ENCODE data around the gene STX2. TPM values are rescaled to one million over a fixed set of nuclear protein-coding genes. Genes with fewer than 3 reads are reported as not detected.

The STX2 gene
- total and polyA plus RNA-seq, 10 of the 15 experiments (the other 5 are each of a cell fraction or from before 2014, with no cell fraction given) = 6.0 to 22.2 (median 10.0) TPM

DNA sequence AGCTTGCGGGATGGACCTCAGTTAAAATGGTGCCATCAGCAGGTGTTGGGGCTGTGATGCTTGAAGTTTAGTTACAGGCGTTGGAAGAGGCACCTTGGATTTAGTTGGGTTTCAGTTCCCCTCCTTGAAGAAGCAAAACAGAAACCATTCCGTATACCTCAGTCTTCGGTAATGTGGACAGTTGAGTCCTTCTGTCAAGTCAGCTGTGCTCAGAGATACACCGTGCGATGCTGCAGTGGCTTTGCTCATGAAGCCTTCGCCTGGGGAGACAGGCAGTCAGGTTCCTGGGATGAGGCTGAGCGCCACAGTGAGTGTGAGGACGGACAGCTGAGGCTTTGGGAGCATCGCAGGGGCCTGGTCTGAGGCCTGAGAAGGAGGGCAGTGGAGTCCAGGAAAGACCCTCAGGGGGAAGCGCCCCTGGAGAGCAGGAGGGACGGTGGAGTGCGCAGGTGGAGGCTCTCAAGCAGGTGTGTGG is 40.2 kb upstream of the STX2 start (continued):
- TF ChIP-seq DPF2 (IDR thresholded peaks at IDR 0.05) = peak; percentile 73
- TF ChIP-seq RELA (IDR thresholded peaks at IDR 0.05; ENCODE audit: borderline replicate concordance, partially characterized antibody) = no peak
- TF ChIP-seq CBFB (IDR thresholded peaks at IDR 0.05; ENCODE audit: low read depth) = 0 out of 2 replicates have a peak, but pooled peaks have one; percentile 32
- TF ChIP-seq WRNIP1 (IDR thresholded peaks at IDR 0.05; ENCODE audit: borderline replicate concordance, low read depth, low read length) = no peak
- TF ChIP-seq STAT1 (conservative IDR thresholded peaks at IDR 0.05) = no peak
- TF ChIP-seq ZNF274 (IDR thresholded peaks at IDR 0.05; ENCODE audit: insufficient read depth, insufficient read length) = no peak
- TF ChIP-seq ZZZ3 (IDR thresholded peaks at IDR 0.05; ENCODE audit: control insufficient read depth, insufficient read length, low read depth) = no peak
- TF ChIP-seq NFIC (IDR thresholded peaks at IDR 0.05; ENCODE audit: low read depth, low read length) = 0 out of 2 replicates have a peak, but pooled peaks have one; percentile 26
- peak; percentile 35; the same call in 1 of the 2 replicates for TF ChIP-seq CREM (IDR thresholded peaks at IDR 0.05; ENCODE audit: low read depth)
- no peak for TF ChIP-seq SREBF1 (IDR thresholded peaks at IDR 0.05; ENCODE audit: low read length)
- TF ChIP-seq, protein P1, sequence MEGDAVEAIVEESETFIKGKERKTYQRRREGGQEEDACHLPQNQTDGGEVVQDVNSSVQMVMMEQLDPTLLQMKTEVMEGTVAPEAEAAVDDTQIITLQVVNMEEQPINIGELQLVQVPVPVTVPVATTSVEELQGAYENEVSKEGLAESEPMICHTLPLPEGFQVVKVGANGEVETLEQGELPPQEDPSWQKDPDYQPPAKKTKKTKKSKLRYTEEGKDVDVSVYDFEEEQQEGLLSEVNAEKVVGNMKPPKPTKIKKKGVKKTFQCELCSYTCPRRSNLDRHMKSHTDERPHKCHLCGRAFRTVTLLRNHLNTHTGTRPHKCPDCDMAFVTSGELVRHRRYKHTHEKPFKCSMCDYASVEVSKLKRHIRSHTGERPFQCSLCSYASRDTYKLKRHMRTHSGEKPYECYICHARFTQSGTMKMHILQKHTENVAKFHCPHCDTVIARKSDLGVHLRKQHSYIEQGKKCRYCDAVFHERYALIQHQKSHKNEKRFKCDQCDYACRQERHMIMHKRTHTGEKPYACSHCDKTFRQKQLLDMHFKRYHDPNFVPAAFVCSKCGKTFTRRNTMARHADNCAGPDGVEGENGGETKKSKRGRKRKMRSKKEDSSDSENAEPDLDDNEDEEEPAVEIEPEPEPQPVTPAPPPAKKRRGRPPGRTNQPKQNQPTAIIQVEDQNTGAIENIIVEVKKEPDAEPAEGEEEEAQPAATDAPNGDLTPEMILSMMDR (IDR thresholded peaks at IDR 0.05 in 2 of 3, conservative IDR thresholded peaks at IDR 0.05 in 1 of 3; ENCODE audit: control insufficient read depth in 2 of 3, extremely low read depth in 1 of 3, insufficient read depth in 1 of 3, low read depth in 3 of 3, low read length in 3 of 3) = no peak
- peak; percentile 19 for TF ChIP-seq CUX1 (IDR thresholded peaks at IDR 0.05; ENCODE audit: insufficient replicate concordance, low read depth, low read length)
- no peak for TF ChIP-seq ZNF384 (IDR thresholded peaks at IDR 0.05; ENCODE audit: borderline replicate concordance, low read depth, low read length)
- TF ChIP-seq NR2C1 (IDR thresholded peaks at IDR 0.05) = no peak
- no peak for TF ChIP-seq ESRRA (IDR thresholded peaks at IDR 0.05; ENCODE audit: low read length)
- no peak for TF ChIP-seq NRF1 (conservative IDR thresholded peaks at IDR 0.05; ENCODE audit: low read depth, low read length)
- 0 out of 2 replicates have a peak, but pooled peaks have one; percentile 52 for TF ChIP-seq MTA3 (IDR thresholded peaks at IDR 0.05; ENCODE audit: borderline replicate concordance, low read length)
- no peak for TF ChIP-seq JUND (IDR thresholded peaks at IDR 0.05; ENCODE audit: low read depth, low read length)
- TF ChIP-seq, protein P2, sequence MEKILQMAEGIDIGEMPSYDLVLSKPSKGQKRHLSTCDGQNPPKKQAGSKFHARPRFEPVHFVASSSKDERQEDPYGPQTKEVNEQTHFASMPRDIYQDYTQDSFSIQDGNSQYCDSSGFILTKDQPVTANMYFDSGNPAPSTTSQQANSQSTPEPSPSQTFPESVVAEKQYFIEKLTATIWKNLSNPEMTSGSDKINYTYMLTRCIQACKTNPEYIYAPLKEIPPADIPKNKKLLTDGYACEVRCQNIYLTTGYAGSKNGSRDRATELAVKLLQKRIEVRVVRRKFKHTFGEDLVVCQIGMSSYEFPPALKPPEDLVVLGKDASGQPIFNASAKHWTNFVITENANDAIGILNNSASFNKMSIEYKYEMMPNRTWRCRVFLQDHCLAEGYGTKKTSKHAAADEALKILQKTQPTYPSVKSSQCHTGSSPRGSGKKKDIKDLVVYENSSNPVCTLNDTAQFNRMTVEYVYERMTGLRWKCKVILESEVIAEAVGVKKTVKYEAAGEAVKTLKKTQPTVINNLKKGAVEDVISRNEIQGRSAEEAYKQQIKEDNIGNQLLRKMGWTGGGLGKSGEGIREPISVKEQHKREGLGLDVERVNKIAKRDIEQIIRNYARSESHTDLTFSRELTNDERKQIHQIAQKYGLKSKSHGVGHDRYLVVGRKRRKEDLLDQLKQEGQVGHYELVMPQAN (conservative IDR thresholded peaks at IDR 0.05) = peak; percentile 36; the same call in 1 of the 2 replicates
- TF ChIP-seq SMAD5 (IDR thresholded peaks at IDR 0.05; ENCODE audit: low read depth) = no peak
- peak; percentile 50 to 68; a peak in 2 of 4 replicates for TF ChIP-seq EP300 (IDR thresholded peaks at IDR 0.05; ENCODE audit: borderline replicate concordance in 1 of 2, control insufficient read depth in 1 of 2, low read depth in 2 of 2, low read length in 2 of 2)
- TF ChIP-seq HDGF (IDR thresholded peaks at IDR 0.05) = no peak
- no peak for TF ChIP-seq YBX1 (IDR thresholded peaks at IDR 0.05)

All from GM12878 (cell line).